Activated gamma-delta T cell treated with anti-CD3 and anti-CD28 coated beads, Interleukin-2, amount 50 U/mL, for 16 hours (primary cell): ENCODE measurements around the gene SLC4A7.
"Not testable (repeated sequence)": the region's sequence is repeated elsewhere in the genome, so short reads cannot be mapped to it uniquely, and the experiment has no call there.

Experiments used
- DNase-seq: peaks from one replicate; pipeline ENCODE4 v3.0.0-alpha.2; 2020; ENCODE audit warnings: low read depth

Gene SLC4A7

GRCh38 chr3:27428446-27428845, 55.7 kb downstream of the SLC4A7 start:
- DNase-seq: no peak

GRCh38 chr3:27426926-27427325, 57.3 kb downstream of the SLC4A7 start:
- DNase-seq: no peak

DNA sequence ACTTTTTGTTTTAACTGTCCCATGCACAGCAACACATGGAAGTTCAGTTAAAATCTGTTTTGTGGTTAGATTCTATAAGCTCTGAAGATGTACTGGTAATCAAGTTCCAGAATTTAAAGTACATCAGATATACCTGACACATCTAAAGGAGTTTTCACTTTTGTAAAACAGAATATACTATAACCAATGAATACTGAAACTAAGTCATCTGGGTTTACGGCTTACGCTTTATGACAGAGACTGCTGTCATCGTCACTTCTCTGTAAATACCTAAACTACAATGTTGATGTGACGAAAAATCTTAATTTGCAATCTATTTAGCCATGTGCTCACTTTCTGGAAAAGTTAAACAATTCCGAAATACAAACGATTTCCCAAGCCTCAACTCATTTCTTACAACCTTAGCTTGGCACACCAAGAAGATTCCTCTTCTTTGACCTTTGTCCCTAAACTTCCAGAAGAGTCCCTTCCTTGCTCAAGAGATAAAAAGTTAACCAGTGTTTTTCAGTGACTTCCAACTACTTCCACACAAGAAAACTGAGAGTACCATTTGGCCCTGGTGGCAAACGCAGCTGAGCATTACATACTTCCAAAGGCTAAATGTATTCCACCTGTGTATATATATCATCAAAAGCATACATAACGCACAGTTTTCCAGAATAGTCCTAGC, 58.2 kb downstream of the SLC4A7 start:
- DNase-seq: no peak

GRCh38 chr3:27424812-27425521, 59.2 kb downstream of the SLC4A7 start:
- not testable (repeated sequence) for DNase-seq

DNA sequence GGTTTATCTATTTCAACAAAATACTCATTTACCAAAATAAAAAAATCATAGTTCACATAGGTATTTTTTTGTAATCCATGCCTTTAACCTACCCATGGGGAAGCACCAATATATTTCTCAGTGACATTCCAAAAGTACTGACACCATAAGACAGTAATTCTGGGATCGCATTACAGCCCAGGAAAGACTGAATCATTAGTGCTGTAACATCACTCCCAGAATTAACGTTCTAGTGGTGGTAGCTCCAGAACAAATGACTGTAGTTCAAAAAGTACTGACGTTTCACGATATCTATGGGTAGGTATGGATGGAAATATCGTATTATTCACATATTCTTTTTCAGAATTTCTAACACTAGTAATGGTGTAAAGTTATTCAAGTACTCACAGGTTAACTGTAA, 60.7 kb downstream of the SLC4A7 start:
- DNase-seq: no peak

DNA sequence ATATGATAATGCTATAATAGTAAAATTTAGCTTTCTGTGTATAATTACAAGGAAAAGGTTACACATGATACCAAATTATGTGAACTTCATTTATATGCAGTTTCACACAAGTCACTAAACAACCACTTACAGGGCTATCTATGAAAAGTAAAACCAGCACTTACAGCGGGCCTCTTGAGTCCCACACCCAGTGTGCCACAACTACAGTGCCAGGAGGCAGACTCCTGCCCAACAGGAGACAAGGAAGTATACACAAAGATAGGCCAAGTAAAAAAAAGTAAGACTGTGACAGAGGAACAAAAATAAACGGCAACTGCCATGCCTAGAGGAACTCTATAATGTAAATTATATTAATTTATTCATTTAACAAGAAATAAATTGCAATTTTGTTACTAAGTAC, 61.6 kb downstream of the SLC4A7 start:
- DNase-seq: no peak

- no peak for DNase-seq
These were observed 69.0 kb downstream of the SLC4A7 start for GRCh38 chr3:27415202-27415601.

GRCh38 chr3:27392950-27393679, 91.1 kb downstream of the SLC4A7 start:
- DNase-seq: no peak

- not testable (repeated sequence) for DNase-seq
These were observed 91.8 kb downstream of the SLC4A7 start for GRCh38 chr3:27392414-27392813.

DNA sequence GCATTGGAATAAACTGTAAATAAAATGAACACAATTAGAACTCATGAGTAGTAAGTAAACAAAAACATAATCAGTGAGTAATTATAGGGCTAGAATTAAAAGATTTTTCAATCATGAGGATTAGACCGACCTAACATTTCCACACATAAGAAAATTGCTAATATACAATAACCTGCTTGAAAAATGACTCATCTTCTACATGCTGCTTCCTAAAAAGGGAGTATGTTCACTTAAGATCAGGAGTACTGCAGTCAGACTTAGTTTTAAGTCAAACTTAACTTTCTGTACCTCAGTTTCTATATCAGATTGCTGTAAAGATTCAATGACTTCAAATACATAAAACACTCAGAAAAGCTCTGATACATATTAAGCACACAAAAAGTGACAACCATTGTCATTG, 92.4 kb downstream of the SLC4A7 start:
- no peak for DNase-seq

GRCh38 chr3:27387625-27388024, 96.6 kb downstream of the SLC4A7 start:
- no peak for DNase-seq

- no peak for DNase-seq
These were observed 98.7 kb downstream of the SLC4A7 start for GRCh38 chr3:27385504-27385903.

GRCh38 chr3:27384191-27384590, 100.0 kb downstream of the SLC4A7 start:
- no peak for DNase-seq

GRCh38 chr3:27380433-27381357, 103.5 kb downstream of the SLC4A7 start:
- DNase-seq: no peak

DNA sequence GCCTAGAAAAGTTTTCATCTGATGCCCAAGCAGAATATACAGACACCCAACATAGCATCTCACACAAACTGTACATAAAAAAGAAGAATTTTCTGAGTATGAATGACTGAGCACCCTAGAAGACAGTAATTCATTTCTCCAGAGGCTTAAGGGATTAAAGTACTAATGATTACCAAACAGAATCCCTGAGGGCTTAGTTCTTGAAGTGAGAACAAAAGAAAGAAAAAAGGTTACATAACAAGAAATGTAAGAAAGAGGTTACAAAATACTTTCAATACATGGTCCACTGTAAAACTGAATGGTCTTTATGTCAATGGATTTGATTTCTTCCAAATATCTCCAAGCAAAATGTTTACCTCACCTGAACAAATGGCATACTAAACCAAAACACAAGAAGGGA, 105.9 kb downstream of the SLC4A7 start:
- no peak for DNase-seq

DNA sequence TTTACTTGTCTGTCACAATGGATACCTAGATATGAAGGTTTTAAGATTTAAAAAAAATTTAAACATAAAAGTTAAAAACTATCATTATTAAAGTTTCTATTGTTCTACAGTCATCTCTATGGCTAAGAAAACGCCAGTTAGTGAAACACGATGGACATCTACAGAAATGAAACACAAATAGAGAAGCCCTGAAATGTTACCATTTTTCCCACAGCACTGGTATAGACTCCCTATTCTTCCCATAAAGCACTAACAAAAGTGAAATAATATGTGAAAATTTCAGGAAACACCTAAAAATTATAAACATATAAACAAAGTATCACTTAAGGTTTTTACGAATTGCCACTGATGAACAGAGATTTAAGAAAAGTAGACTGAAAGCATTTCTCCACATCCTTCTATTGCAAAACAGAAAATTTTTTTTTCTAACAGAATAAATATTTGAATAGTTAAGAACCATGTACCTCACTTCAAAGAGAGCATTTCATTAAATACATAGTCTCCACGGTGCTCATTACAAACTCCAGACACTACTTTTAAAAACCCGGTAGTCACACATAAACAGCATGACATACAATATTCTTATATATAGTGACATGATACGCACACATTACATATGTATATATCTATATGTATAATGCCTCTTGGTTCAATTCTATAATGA, 107.9 kb downstream of the SLC4A7 start:
- DNase-seq: no peak

DNA sequence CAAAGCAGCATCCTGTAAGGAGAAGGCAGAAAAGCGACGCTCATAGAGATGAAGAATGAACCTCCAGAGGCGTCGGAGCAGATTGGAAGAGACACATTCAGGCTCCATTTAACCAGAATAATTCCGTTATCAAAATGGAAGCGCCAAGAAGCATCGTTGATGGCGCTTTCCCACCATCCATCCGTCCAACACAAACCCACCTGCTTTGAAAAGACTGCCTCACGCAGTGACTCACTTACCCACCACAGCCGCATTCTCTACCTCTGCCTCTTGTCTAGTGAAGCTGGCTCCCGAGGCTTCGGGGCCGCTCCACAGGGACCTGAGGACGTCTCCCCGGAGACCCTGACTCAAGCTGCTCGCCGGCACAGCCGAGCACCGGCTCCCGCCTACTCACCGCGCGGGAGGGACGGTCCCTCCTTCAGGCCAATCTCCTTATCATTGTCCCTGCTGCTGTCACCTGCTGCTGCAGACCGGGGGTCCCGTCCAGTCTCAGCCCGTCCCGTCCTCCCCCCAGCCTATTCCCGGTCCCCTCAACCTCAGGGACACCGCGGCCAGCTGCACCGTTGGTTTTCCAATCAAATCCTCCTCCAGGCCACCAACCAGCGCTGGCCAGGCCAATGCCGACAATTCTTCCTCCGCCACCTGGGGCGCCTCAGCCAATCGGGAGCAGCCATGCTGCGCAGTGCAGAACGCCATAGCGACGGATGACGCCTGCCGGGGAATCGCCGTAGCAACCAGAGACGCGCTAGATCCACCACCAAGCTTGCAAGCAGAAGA, 115.2 kb downstream of the SLC4A7 start, which contains the start of gene NEK10:
Gene NEK10 (minus strand): TSS at position 553 of the 777 bp plus-strand sequence. CDS start 16,501 bp downstream, outside the sequence.
- peak; percentile 84 for DNase-seq

- no peak for DNase-seq
These were observed 118.1 kb downstream of the SLC4A7 start for GRCh38 chr3:27366062-27366591.

- DNase-seq: no peak
These were observed 123.8 kb downstream of the SLC4A7 start for GRCh38 chr3:27360113-27361078.
